Stomach (tissue), 9 donors: Measurements from ENCODE around the gene DYNC1H1. TPM values are rescaled to one million over a fixed set of nuclear protein-coding genes. Genes with fewer than 3 reads are reported as not detected.

Experiments used
- DNase-seq, 2 donors: peaks; one replicate each; pipeline versions ENCODE4 v3.0.0 to v3.0.0-alpha.2; 2013 to 2019
- H3K27ac ChIP-seq, 5 donors: fragments of 200-600 bp in 4 of 5; sonication (generic) in 4 of 5; one replicate each; pipeline ENCODE4 v1.5.1; 2013 to 2019; ENCODE audit warnings: mild to moderate bottlenecking in 1 of 5, moderate library complexity in 1 of 5
- H3K27me3 ChIP-seq, 3 donors: fragments of 200-600 bp; sonication (generic); one replicate each; pipeline ENCODE4 v1.5.1; 2017 to 2019; ENCODE audit warnings: mixed run types in 1 of 3
- H3K36me3 ChIP-seq, 4 donors: fragments of 200-600 bp; sonication (generic); 1 replicate in 3 of 4; 2 replicates in 1 of 4; pipeline ENCODE4 v1.5.1; 2016 to 2019
- H3K4me1 ChIP-seq, 4 donors: fragments of 200-600 bp; sonication (generic); one replicate each; pipeline ENCODE4 v1.5.1; 2016 to 2019
- H3K4me3 ChIP-seq, 4 donors: fragments of 200-600 bp; sonication (generic) in 3 of 4; one replicate each; pipeline ENCODE4 v1.5.1; 2016 to 2019; ENCODE audit warnings: mild to moderate bottlenecking in 1 of 4
- H3K9me3 ChIP-seq, 4 donors: fragments of 200-600 bp; sonication (generic); one replicate each; pipeline ENCODE4 v1.5.1; 2016 to 2019
- CTCF ChIP-seq, 7 experiments: fragments of 450-650 bp in 4 of 7; fragments of 200-600 bp in 3 of 7; sonication (generic) in 3 of 7; IDR thresholded peaks; one replicate each; pipeline ENCODE4 v1.5.1; 2016 to 2019; ENCODE audit warnings: antibody characterized with exemption in 7 of 7, control low read depth in 2 of 7, mild to moderate bottlenecking in 1 of 7
- EP300 ChIP-seq: sonication (generic); formaldehyde crosslinking; IDR thresholded peaks from one replicate; pipeline ENCODE4 v1.6.1; 2017; ENCODE audit warnings: antibody characterized with exemption
- POLR2A ChIP-seq, 4 donors: fragments of 450-650 bp; IDR thresholded peaks; one replicate each; pipeline ENCODE4 v1.6.1; 2016; ENCODE audit warnings: antibody characterized with exemption in 4 of 4, control low read depth in 2 of 4, mild to moderate bottlenecking in 1 of 4, moderate library complexity in 1 of 4
- POLR2AphosphoS5 ChIP-seq, 3 donors: sonication (generic); formaldehyde crosslinking; IDR thresholded peaks; one replicate each; pipeline ENCODE4 v1.6.1; 2016; ENCODE audit warnings: antibody characterized with exemption in 3 of 3
- WGBS, 5 donors: extraction: QIAGEN DNeasy Blood & Tissue Kit in 3 of 5; methylation state at CpG; one replicate each; pipeline versions ENCODE4 v1.1.5 to v1.1.7; 2013 to 2018; 5-methylcytosine and 5-hydroxymethylcytosine counted together
- intact Hi-C: fragments of 100-400 bp; cut with DNase I; formaldehyde crosslinking; loops from one replicate; pipeline ENCODE4 v1.15.1; 2023; ENCODE audit warnings: low total_unique reads
- polyA plus RNA-seq, 3 donors: library from polyadenylated mRNA; stranded (reverse); fragments of 200-250 nt; gene quantifications; one replicate each; pipeline ENCODE4 v1.2.3, GENCODE V29; 2013
- total RNA-seq, 5 donors: library from RNA; depleted of rRNA; stranded (reverse); fragments of >200 nt; gene quantifications; one replicate each; pipeline versions ENCODE4 v1.1.0 to v1.2.3, GENCODE V29; 2014 to 2016
- donor health status: healthy with polysubstance abuse.
- donor health status: Bipolar disorder and iron deficiency.
- donor health status: healthy.

The DYNC1H1 gene
- total and polyA plus RNA-seq, 8 donors: 52.9 to 651 (median 332) TPM

GRCh38 chr14:101972126-101972866, 7.9 kb downstream of the DYNC1H1 start:
- peak overlapping the region in 4 of 5 donors; percentile 64 to 78 (median 74) for H3K27ac ChIP-seq
- H3K4me1 ChIP-seq: peaks cover 28 to 67% (median 46%) of the 10 kb centered on the region in 4 donors
- H3K4me3 ChIP-seq: no peak overlapping the region
- no peaks in the 10 kb centered on the region for H3K9me3 ChIP-seq
- intact Hi-C loops: no loop called here
- H3K36me3 ChIP-seq: peaks cover 8 to 38% (median 27%) of the 10 kb centered on the region in 4 donors
- peak; percentile 76 to 95 for DNase-seq
- WGBS, 5 donors: 21 to 35% (median 28%) methylated on average over 10 of the region's 10 CpGs
- no peak for TF ChIP-seq EP300
- peak; percentile 70 to 94 (median 71) for TF ChIP-seq POLR2AphosphoS5 (IDR thresholded peaks at IDR 0.05)
- no peak for TF ChIP-seq CTCF (IDR thresholded peaks at IDR 0.05)
- no peaks in the 10 kb centered on the region for H3K27me3 ChIP-seq

- H3K27me3 ChIP-seq: no peaks in the 10 kb centered on the region
- H3K36me3 ChIP-seq: peaks cover 8 to 49% (median 37%) of the 10 kb centered on the region in 4 donors
- 89 to 94% (median 92%) methylated on average over 7 of the region's 7 CpGs for WGBS, 5 donors
- TF ChIP-seq CTCF (IDR thresholded peaks at IDR 0.05) (no peak), POLR2A (IDR thresholded peaks at IDR 0.05) (no peak), POLR2AphosphoS5 (IDR thresholded peaks at IDR 0.05) (no peak), EP300 (no peak)
- H3K4me1 ChIP-seq: peaks cover 19 to 61% (median 41%) of the 10 kb centered on the region in 4 donors
- H3K27ac ChIP-seq: peak overlapping the region; percentile 17 to 78 (median 72)
- H3K4me3 ChIP-seq: no peak overlapping the region
- H3K9me3 ChIP-seq: no peaks in the 10 kb centered on the region
- intact Hi-C loops: no loop called here
- DNase-seq: no peak
These were observed 9.0 kb downstream of the DYNC1H1 start for GRCh38 chr14:101973356-101973755.

GRCh38 chr14:101975231-101975630, 10.9 kb downstream of the DYNC1H1 start:
- Histone ChIP-seq H3K27ac (no peak overlapping the region), H3K4me1 (peaks cover 22 to 67% (median 45%) of the 10 kb centered on the region in 4 donors), H3K36me3 (peaks cover 23 to 50% (median 44%) of the 10 kb centered on the region in 4 donors), H3K4me3 (no peak overlapping the region), H3K27me3 (no peaks in the 10 kb centered on the region), H3K9me3 (no peaks in the 10 kb centered on the region)
- intact Hi-C loops: no loop called here
- TF ChIP-seq POLR2A (IDR thresholded peaks at IDR 0.05) (no peak), CTCF (IDR thresholded peaks at IDR 0.05) (no peak), EP300 (no peak), POLR2AphosphoS5 (IDR thresholded peaks at IDR 0.05) (no peak)
- WGBS, 5 donors: 71 to 90% (median 89%) methylated on average over 7 of the region's 7 CpGs
- DNase-seq: no peak

- H3K27me3 ChIP-seq: no peaks in the 10 kb centered on the region
- DNase-seq: no peak
- no peak overlapping the region for H3K4me3 ChIP-seq
- 80 to 93% (median 83%) methylated on average over 6 of the region's 6 CpGs for WGBS, 5 donors
- peaks cover 42 to 73% (median 66%) of the 10 kb centered on the region in 4 donors for H3K36me3 ChIP-seq
- TF ChIP-seq POLR2AphosphoS5 (IDR thresholded peaks at IDR 0.05): no peak
- TF ChIP-seq EP300: no peak
- TF ChIP-seq CTCF (IDR thresholded peaks at IDR 0.05): no peak
- no peak for TF ChIP-seq POLR2A (IDR thresholded peaks at IDR 0.05)
- no peaks in the 10 kb centered on the region for H3K9me3 ChIP-seq
- H3K27ac ChIP-seq: peak overlapping the region in 3 of 5 donors; percentile 19 to 57 (median 29)
- intact Hi-C loops: no loop called here
- peaks cover 18 to 59% (median 39%) of the 10 kb centered on the region in 4 donors for H3K4me1 ChIP-seq
These were observed 13.1 kb downstream of the DYNC1H1 start for GRCh38 chr14:101977311-101978071.
